ENCODE measurements around the gene ATG9B. TPM values are rescaled to one million over a fixed set of nuclear protein-coding genes. Genes with fewer than 3 reads are reported as not detected.
A peak's percentile ranks its signal among the peaks of the same experiment; 100 is the strongest.

Gene ATG9B
- total and polyA plus RNA-seq, 10 donors: 0.66 to 3.8 (median 2.4) TPM

DNA sequence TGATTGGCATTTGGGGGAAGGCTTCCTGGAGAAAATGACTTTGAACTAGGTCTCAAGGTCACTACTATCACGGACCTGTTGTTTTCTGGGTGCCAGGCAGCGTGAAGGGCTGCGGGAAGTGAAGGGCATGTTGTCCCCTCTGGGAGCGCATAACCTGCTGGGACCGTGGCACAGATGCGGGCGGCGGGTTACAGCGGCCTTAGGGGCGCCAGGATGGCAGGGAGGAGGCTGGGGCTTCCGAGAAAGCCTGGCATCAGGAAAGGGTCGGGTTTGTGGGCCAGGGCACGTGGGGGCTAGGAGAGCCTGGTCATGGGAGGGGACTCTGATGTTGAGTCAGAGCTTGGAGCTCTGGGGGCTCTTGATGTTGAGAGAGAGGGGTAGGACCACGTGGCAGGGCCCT is 41.2 kb upstream of the ATG9B start:
- H3K36me3 ChIP-seq: peaks cover 0 to 89% (median 64%) of the 10 kb centered on the region in 6 donors
- intact Hi-C loops (cut with DNase I; ENCODE audit: low total_unique reads): no loop called here

DNA sequence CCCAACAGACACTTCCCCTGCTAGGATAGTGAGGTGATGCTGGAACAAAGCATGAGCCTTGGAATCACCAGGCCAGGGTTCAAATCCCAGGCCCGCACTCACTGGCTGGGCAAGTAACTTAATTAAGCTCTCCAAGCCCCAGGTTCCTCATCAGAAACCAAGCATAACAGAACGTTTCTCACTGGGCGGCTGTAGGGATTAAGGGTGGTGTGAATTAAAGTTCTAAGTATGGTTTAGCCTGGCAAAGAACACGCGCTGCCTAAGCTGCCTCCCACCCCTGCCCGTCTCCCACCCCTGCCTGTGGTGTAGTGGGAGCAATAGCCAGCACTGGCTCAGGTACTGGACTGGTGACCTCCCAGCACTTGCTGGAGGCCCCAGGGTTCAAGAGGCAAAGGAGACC is 40.7 kb upstream of the ATG9B start:
- peaks cover 12 to 36% (median 24%) of the 10 kb centered on the region in 6 donors for H3K4me1 ChIP-seq
- 85 to 97% (median 93%) methylated on average over 6 of the region's 6 CpGs for WGBS, 5 donors
- TF ChIP-seq, protein P1, sequence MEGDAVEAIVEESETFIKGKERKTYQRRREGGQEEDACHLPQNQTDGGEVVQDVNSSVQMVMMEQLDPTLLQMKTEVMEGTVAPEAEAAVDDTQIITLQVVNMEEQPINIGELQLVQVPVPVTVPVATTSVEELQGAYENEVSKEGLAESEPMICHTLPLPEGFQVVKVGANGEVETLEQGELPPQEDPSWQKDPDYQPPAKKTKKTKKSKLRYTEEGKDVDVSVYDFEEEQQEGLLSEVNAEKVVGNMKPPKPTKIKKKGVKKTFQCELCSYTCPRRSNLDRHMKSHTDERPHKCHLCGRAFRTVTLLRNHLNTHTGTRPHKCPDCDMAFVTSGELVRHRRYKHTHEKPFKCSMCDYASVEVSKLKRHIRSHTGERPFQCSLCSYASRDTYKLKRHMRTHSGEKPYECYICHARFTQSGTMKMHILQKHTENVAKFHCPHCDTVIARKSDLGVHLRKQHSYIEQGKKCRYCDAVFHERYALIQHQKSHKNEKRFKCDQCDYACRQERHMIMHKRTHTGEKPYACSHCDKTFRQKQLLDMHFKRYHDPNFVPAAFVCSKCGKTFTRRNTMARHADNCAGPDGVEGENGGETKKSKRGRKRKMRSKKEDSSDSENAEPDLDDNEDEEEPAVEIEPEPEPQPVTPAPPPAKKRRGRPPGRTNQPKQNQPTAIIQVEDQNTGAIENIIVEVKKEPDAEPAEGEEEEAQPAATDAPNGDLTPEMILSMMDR (IDR thresholded peaks at IDR 0.05 in 8 of 11, conservative IDR thresholded peaks at IDR 0.05 in 3 of 11): no peak
- TF ChIP-seq POLR2AphosphoS5 (IDR thresholded peaks at IDR 0.05) (no peak), POLR2A (IDR thresholded peaks at IDR 0.05) (no peak)
- H3K9me3 ChIP-seq: no peaks in the 10 kb centered on the region
- H3K36me3 ChIP-seq: peaks cover 0 to 84% (median 59%) of the 10 kb centered on the region in 6 donors
- intact Hi-C loops (cut with DNase I; ENCODE audit: low total_unique reads): no loop called here
- DNase-seq: no peak
- no peaks in the 10 kb centered on the region for H3K27me3 ChIP-seq (replicated peaks in 1 of 7)
- no peak overlapping the region for H3K27ac ChIP-seq
- H3K4me3 ChIP-seq: no peak overlapping the region

More for the DNA sequence above, 41.2 kb upstream of the ATG9B start:
- no peak for TF ChIP-seq POLR2AphosphoS5 (IDR thresholded peaks at IDR 0.05)
- TF ChIP-seq, protein P1 (IDR thresholded peaks at IDR 0.05 in 8 of 11, conservative IDR thresholded peaks at IDR 0.05 in 3 of 11): no peak
- H3K4me3 ChIP-seq: no peak overlapping the region
- no peaks in the 10 kb centered on the region for H3K9me3 ChIP-seq
- peaks cover 7 to 31% (median 19%) of the 10 kb centered on the region in 6 donors for H3K4me1 ChIP-seq
- WGBS, 5 donors: 84 to 97% (median 91%) methylated on average over 14 of the region's 14 CpGs
- no peak overlapping the region for H3K27ac ChIP-seq
- no peak for DNase-seq
- no peaks in the 10 kb centered on the region for H3K27me3 ChIP-seq (replicated peaks in 1 of 7)

DNA sequence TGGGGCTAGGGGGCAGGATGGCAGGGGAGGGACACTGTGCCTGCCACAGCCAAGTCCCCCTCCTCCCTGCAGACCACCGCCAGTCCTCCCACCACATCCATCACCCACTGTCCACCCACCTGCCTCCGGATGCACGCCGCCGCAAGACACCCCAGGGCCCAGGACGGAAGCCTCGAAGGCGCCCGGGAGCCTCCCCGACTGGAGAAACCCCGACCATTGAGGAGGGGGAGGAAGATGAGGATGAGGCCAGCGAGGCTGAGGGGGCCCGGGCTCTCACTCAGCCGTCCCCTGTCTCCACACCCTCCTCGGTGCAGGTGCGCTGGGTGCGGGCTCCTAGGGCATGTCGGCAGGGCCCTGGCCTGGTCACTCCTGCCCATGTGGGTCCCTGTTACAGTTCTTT is 40.2 kb upstream of the ATG9B start:
- peaks cover 0 to 78% (median 54%) of the 10 kb centered on the region in 6 donors for H3K36me3 ChIP-seq
- 93 to 99% (median 97%) methylated on average over 11 to 18 of the region's 18 CpGs for WGBS, 5 donors
- peaks cover 12 to 38% (median 25%) of the 10 kb centered on the region in 6 donors for H3K4me1 ChIP-seq
- TF ChIP-seq POLR2AphosphoS5 (IDR thresholded peaks at IDR 0.05) (no peak), POLR2A (IDR thresholded peaks at IDR 0.05) (no peak)
- TF ChIP-seq, protein P1 (IDR thresholded peaks at IDR 0.05 in 8 of 11, conservative IDR thresholded peaks at IDR 0.05 in 3 of 11): no peak
- no peak overlapping the region for H3K27ac ChIP-seq
- H3K9me3 ChIP-seq: no peaks in the 10 kb centered on the region
- DNase-seq: no peak
- H3K27me3 ChIP-seq (replicated peaks in 1 of 7): no peaks in the 10 kb centered on the region
- no peak overlapping the region for H3K4me3 ChIP-seq
- intact Hi-C loops (cut with DNase I; ENCODE audit: low total_unique reads): no loop called here

DNA sequence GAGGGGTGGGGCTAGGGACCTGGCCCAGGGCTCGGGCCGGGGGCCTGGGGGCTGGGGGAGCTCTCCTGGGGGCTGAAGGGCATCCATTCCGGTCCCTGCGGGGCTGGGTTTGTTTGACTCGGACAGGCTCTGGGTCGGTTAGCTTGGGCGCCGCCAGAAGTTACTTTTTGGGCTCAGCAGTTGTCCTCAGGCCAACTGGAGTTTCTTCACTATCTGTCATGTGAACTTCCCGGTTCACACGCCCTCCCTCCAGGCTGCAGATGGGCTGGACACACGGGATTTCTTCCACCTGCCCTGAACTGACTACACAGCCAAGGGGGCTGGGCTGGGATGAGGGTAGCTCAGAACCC is 38.9 kb upstream of the ATG9B start:
- peaks cover 15 to 50% (median 36%) of the 10 kb centered on the region in 6 donors for H3K4me1 ChIP-seq
- H3K27ac ChIP-seq: peak overlapping the region in 1 of 8 donors; percentile 7
- intact Hi-C loops (cut with DNase I; ENCODE audit: low total_unique reads): no loop called here
- no peaks in the 10 kb centered on the region for H3K9me3 ChIP-seq
- H3K4me3 ChIP-seq: no peak overlapping the region
- WGBS, 5 donors: 80 to 94% (median 87%) methylated on average over 10 to 11 of the region's 11 CpGs
- TF ChIP-seq, protein P1 (IDR thresholded peaks at IDR 0.05 in 8 of 11, conservative IDR thresholded peaks at IDR 0.05 in 3 of 11): no peak
- TF ChIP-seq POLR2A (IDR thresholded peaks at IDR 0.05): no peak
- TF ChIP-seq POLR2AphosphoS5 (IDR thresholded peaks at IDR 0.05): no peak
- no peaks in the 10 kb centered on the region for H3K27me3 ChIP-seq (replicated peaks in 1 of 7)
- no peak for DNase-seq
- peaks cover 0 to 66% (median 44%) of the 10 kb centered on the region in 6 donors for H3K36me3 ChIP-seq
